ENCODE results near the gene CACNB4. TPM values are rescaled to one million over a fixed set of nuclear protein-coding genes. Genes with fewer than 3 reads are reported as not detected.

Gene CACNB4
- total and polyA plus RNA-seq, 2 of the 4 experiments (the other 2 are of a cell fraction): 0.12 to 0.36 TPM

DNA sequence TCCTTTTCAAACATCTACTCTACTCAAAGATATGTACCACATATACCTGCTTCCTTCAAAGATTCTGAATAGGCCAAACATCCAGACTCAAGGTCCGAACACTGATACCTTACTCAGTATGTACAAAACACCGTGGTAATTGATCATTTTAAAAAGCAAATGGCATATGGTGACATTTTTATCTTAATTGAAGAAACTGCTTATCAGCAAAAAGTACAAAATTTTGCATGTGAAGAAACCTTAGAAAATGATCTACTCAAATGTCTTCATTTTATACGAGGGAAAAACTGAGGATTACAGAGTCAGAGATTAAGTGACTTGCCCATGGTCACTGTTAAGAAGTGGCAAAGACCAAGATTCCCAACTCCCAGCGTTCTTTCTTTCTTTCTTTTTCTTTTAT is 133.0 kb downstream of the CACNB4 start:
- H2BK20ac ChIP-seq (ENCODE audit: low read depth, low read length): no peak overlapping the region
- in situ Hi-C loops (cut with MboI; ENCODE audit: low sequenced_read_pairs): no loop called here
- ATAC-seq (ENCODE audit: low read depth): no peak
- H2AK9ac ChIP-seq (replicated peaks; ENCODE audit: low read depth, low read length, poor library complexity): no peak overlapping the region
- no peak overlapping the region for H4K91ac ChIP-seq (ENCODE audit: insufficient read depth, low read depth, low read length)
- dilution Hi-C loops (cut with HindIII; ENCODE audit: low sequenced_read_pairs, unreplicated experiment): no loop called here
- intact Hi-C loops (cut with micrococcal nuclease): no loop called here
- no peak overlapping the region for H3K18ac ChIP-seq (ENCODE audit: low read depth, low read length)
- no peaks in the 10 kb centered on the region; the same call in 1 of the 2 replicates for H3K27me3 ChIP-seq (ENCODE audit: control insufficient read depth, insufficient read depth, low read length)
- H3K56ac ChIP-seq (ENCODE audit: extremely low read depth, insufficient read depth, low read length): no peak overlapping the region
- no peaks in the 10 kb centered on the region for H3K79me1 ChIP-seq (ENCODE audit: low read depth in 1 of 2, low read length in 2 of 2)
- WGBS, 2 experiments (ENCODE audit: extremely low coverage in 2 of 2, insufficient read length in 1 of 2): no CpG with 5 or more reads among the region's 4 CpGs
- H3K9me3 ChIP-seq (ENCODE audit: control insufficient read depth, insufficient read depth, low read length): no peaks in the 10 kb centered on the region
- no peaks in the 10 kb centered on the region for H3K36me3 ChIP-seq (ENCODE audit: control insufficient read depth, insufficient read depth, low read length)
- H3K4me1 ChIP-seq (ENCODE audit: control insufficient read depth, insufficient read depth, low read length): no peaks in the 10 kb centered on the region
- H2BK120ac ChIP-seq (ENCODE audit: low read depth, low read length): no peak overlapping the region
- H3K4ac ChIP-seq (ENCODE audit: low read depth, low read length): no peak overlapping the region
- no peak for DNase-seq
- H2AFZ ChIP-seq (replicated peaks; ENCODE audit: low read length, poor library complexity): no peak overlapping the region
- ChIA-PET CTCF (no interaction called here), POLR2A (ENCODE audit: unreplicated experiment) (no interaction called here)
- no peak overlapping the region for H4K5ac ChIP-seq (ENCODE audit: low read depth, low read length)
- no peak overlapping the region for H2BK15ac ChIP-seq (ENCODE audit: low read depth, low read length)
- H3K9me1 ChIP-seq (ENCODE audit: insufficient read depth, low read length): no peaks in the 10 kb centered on the region
- H4K8ac ChIP-seq (ENCODE audit: low read depth in 2 of 2, low read length in 2 of 2): no peak overlapping the region
- H2AK5ac ChIP-seq (ENCODE audit: low read depth, low read length): no peak overlapping the region
- no TSS peak for BruUV-seq (replicated peaks)
- no peak overlapping the region for H3K4me2 ChIP-seq (ENCODE audit: low read depth, low read length)
- no peak overlapping the region for H2BK5ac ChIP-seq (ENCODE audit: low read depth, low read length, poor library complexity, severe bottlenecking)
- TF ChIP-seq, protein P1, sequence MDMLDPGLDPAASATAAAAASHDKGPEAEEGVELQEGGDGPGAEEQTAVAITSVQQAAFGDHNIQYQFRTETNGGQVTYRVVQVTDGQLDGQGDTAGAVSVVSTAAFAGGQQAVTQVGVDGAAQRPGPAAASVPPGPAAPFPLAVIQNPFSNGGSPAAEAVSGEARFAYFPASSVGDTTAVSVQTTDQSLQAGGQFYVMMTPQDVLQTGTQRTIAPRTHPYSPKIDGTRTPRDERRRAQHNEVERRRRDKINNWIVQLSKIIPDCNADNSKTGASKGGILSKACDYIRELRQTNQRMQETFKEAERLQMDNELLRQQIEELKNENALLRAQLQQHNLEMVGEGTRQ (IDR thresholded peaks at IDR 0.05; ENCODE audit: low read depth, low read length): no peak
- peak; percentile 44 for TF ChIP-seq MAFK (IDR thresholded peaks at IDR 0.05; ENCODE audit: low read depth, low read length)
- no peak for TF ChIP-seq CEBPB (IDR thresholded peaks at IDR 0.05; ENCODE audit: low read depth, low read length)
- H4K20me1 ChIP-seq (ENCODE audit: insufficient read depth, low read length): no peaks in the 10 kb centered on the region
- no peak overlapping the region for H3K4me3 ChIP-seq (ENCODE audit: insufficient read depth, low read depth, low read length)
- no peak overlapping the region for H3K14ac ChIP-seq (replicated peaks; ENCODE audit: low read depth, low read length)
- H3K23ac ChIP-seq (ENCODE audit: low read depth, low read length): no peak overlapping the region
- H3K27ac ChIP-seq (ENCODE audit: insufficient read depth, low read length): no peak overlapping the region
- no peak overlapping the region for H3K9ac ChIP-seq (ENCODE audit: low read depth, low read length)
